Muscle of back (tissue), 11 donors: ENCODE data around the gene RAVER1. TPM values are rescaled to one million over a fixed set of nuclear protein-coding genes. Genes with fewer than 3 reads are reported as not detected.
"Not testable (repeated sequence)": the region's sequence is repeated elsewhere in the genome, so short reads cannot be mapped to it uniquely, and the experiment has no call there.

Experiments used
- DNase-seq, 3 donors: peaks; one replicate each; pipeline versions ENCODE4 v3.0.0 to v3.0.0-alpha.2; 2013
- polyA plus RNA-seq, 10 donors: library from polyadenylated mRNA; unstranded; fragments of 120-200 nt; gene quantifications; one replicate each; pipeline ENCODE4 v1.2.1, GENCODE V29; 2013; ENCODE audit not compliant: insufficient read length in 10 of 10

The RAVER1 gene
- polyA plus RNA-seq, 10 donors, result 9.4 to 21.1 (median 15.0) TPM

DNA sequence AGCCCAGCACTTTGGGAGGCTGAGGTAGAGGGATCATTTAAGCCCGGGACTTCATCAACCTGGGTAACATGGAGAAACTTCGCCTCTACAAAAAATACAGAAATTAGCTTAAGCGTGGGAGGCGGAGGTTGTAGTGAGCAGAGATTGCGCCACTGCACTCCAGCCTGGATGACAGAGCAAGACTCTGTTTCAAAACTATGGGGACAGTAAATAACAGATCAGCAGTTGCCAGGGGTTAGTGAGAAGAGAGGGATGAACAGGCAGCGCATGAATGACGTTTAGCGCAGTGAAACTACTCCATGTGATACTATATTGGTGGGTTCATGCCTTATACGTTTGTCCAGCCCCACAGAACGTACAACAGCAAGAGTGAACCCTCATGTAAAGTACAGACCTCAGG, 13.2 kb upstream of the RAVER1 start:
- DNase-seq, result no peak

DNA sequence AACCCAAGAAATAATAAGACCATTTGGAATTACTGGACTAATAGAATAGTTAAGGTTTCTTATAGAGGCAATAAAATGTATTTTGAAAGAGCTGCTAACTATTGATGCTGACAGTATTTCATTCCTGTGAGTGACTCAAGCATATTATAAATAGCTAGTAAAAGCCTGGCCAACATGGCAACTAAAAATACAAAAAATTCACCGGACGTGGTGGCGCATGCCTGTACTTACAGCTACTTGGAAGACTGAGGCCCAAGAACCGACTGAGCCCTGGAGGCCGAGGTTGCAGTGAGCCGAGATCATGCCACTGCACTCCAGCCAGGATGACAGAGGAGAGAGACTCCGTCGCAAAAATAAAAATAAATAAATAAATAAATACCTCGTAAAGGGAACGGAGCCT, 11.5 kb upstream of the RAVER1 start:
- no peak for DNase-seq

- no peak for DNase-seq
Measured at GRCh38 chr19:10343495-10343894, 10.2 kb upstream of the RAVER1 start.

GRCh38 chr19:10339977-10340376, 6.6 kb upstream of the RAVER1 start:
- no peak for DNase-seq

- DNase-seq, result no peak
Measured at GRCh38 chr19:10339380-10339960, 6.1 kb upstream of the RAVER1 start, which contains the start of gene ICAM3. ICAM3 (minus strand) TSS chr19:10339624; CDS start chr19:10339614, 10 bp downstream.

GRCh38 chr19:10338940-10339339, 5.6 kb upstream of the RAVER1 start:
- no peak for DNase-seq

DNA sequence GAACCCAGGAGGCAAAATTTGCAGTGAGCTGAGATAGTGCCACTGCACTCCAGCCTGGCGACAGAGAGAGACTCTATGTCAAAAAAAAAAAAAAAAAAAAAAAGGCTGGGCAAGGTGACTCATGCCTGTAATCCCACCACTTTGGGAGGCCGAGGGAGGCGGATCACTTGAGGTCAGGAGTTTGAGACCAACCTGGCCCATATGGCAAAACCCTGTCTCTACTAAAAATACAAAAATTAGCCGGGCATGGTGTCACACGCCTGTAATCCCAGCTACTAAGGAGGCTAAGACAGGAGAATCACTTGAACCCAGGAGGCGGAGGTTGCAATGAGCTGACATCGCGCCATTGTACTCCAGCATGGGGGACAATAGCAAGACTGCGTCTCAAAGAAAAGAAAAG, 3.4 kb upstream of the RAVER1 start:
- not testable (repeated sequence) for DNase-seq

GRCh38 chr19:10335352-10335985, 2.1 kb upstream of the RAVER1 start:
- no peak for DNase-seq

GRCh38 chr19:10334588-10335351, 1.4 kb upstream of the RAVER1 start:
- peak; percentile 78 to 92 (median 85) for DNase-seq

GRCh38 chr19:10333758-10334587, 644 bp upstream of the RAVER1 start:
- DNase-seq, result no peak

- no peak for DNase-seq
Measured at GRCh38 chr19:10332158-10332964, 968 bp downstream of the RAVER1 start.

- DNase-seq, result no peak
Measured at GRCh38 chr19:10329555-10329954, 3.8 kb downstream of the RAVER1 start.

- no peak for DNase-seq
Measured at GRCh38 chr19:10328558-10329429, 4.5 kb downstream of the RAVER1 start.

GRCh38 chr19:10327793-10328192, 5.5 kb downstream of the RAVER1 start:
- no peak for DNase-seq

DNA sequence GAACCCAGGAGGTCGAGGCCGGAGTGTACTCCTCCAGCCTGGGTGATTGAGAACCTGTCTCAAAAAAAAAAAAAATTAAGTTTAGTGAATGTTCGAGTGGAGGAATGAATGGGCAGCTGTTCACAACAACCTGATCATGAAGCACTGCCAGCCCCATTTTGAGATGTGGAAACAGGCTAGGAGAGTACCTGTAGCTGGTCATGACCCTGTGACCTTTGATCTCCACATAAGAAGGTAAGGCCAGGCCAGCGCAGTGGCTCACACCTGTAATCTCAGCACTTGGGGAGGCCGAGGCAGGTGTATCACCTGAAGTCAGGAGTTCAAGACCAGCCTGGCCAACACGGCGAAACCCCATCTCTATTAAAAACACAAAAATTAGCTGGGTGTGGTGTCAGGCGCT, 7.6 kb downstream of the RAVER1 start:
- no peak for DNase-seq

DNA sequence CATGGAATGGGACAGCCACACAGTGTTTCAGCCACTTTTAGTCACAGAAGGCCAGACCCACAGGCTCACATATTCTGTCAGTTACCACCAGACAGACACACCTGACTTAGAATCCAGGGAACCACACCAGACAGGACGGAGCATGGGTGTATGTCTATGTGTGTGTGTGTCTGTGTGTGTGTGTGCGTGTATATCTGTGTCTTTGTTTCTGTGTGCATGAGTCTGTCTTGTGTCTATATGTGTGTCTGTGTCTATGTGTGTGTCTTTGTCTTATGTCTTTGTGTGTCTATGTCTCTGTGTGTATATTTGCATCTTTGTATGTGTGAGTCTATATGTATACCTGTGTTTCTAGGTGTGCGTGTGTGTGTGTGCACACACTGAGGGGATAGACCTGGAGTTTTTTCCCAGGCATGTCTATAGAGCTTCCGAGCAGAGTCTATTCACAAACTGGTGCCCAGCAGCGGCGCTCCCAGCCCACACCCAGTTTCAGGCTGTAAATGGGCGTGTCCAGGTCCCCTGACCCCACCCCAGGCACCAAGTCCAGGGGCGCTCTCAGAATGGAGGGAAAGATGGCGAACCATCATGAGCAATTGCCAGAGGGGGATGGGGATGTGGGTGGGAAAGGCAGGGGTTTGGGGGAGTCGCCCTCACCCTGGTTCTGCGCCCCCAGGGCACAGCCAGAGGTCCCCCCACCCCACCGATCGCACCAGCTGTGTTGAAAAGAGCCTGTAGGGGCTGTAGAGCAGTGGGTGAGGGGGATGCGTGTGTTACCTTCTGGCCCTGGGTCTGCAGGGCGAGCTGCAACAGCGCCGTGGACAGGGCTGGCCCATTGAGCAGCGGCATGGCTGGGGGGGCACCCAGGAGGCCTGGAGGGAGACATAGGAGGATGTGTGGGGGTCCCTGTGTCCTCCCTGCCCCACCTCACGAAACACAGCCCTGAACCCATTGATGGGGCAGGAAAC, 11.2 kb downstream of the RAVER1 start:
- DNase-seq, result no peak

GRCh38 chr19:10321417-10321797, 11.9 kb downstream of the RAVER1 start:
- no peak for DNase-seq

- no peak for DNase-seq
Measured at GRCh38 chr19:10320602-10321416, 12.5 kb downstream of the RAVER1 start.
